ENCODE data around the gene AQP10. TPM values are rescaled to one million over a fixed set of nuclear protein-coding genes. Genes with fewer than 3 reads are reported as not detected.

AQP10 gene
- total RNA-seq, 2 experiments from 2014 or later: not detected

DNA sequence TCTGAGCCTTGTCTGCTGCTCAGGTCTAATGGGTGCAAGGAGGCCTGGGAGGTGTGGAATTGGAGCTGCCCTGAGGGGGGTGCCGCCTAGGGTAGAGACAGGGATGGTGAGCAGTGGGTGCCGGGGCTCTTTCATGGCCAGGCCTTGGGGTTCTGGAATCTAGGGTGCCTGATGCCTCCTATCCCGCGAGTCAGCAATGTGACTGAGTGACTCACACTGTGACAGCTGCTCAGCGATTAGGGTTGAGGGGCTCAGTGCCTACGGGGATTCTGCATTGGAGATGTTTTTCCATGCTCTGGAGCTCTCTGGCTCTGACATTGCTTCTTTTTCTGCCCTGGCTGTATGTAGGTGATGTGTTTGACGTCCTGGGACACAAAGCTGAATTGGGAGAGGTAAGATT lies 21.2 kb downstream of the AQP10 start:
- no TSS peak for BruUV-seq (replicated peaks)
- Histone ChIP-seq H3K4me1 (ENCODE audit: insufficient read depth, low read length, poor library complexity, severe bottlenecking) (no peaks in the 10 kb centered on the region), H2AFZ (ENCODE audit: low read length) (no peak overlapping the region), H3K79me2 (ENCODE audit: insufficient read depth, low read depth, low read length) (no peaks in the 10 kb centered on the region), H3K4me3 (ENCODE audit: low read depth, low read length, poor library complexity, severe bottlenecking) (no peak overlapping the region), H3K36me3 (ENCODE audit: insufficient read depth, low read length) (peaks cover 6% of the 10 kb centered on the region; the same call in 1 of the 2 replicates), H3K9me3 (ENCODE audit: low read length) (no peaks in the 10 kb centered on the region), H3K9me2 (ENCODE audit: insufficient read depth, low read length) (no peaks in the 10 kb centered on the region), H4K20me1 (ENCODE audit: insufficient read depth, low read length) (no peaks in the 10 kb centered on the region), H3K4me2 (ENCODE audit: low read length) (no peak overlapping the region), H3K27ac (ENCODE audit: low read depth, low read length, poor library complexity, severe bottlenecking) (no peak overlapping the region)
- TF ChIP-seq EZH2phosphoT487 (IDR thresholded peaks at IDR 0.05; ENCODE audit: borderline replicate concordance, low read depth, low read length): no peak
- TF ChIP-seq, protein P1, sequence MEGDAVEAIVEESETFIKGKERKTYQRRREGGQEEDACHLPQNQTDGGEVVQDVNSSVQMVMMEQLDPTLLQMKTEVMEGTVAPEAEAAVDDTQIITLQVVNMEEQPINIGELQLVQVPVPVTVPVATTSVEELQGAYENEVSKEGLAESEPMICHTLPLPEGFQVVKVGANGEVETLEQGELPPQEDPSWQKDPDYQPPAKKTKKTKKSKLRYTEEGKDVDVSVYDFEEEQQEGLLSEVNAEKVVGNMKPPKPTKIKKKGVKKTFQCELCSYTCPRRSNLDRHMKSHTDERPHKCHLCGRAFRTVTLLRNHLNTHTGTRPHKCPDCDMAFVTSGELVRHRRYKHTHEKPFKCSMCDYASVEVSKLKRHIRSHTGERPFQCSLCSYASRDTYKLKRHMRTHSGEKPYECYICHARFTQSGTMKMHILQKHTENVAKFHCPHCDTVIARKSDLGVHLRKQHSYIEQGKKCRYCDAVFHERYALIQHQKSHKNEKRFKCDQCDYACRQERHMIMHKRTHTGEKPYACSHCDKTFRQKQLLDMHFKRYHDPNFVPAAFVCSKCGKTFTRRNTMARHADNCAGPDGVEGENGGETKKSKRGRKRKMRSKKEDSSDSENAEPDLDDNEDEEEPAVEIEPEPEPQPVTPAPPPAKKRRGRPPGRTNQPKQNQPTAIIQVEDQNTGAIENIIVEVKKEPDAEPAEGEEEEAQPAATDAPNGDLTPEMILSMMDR (conservative IDR thresholded peaks at IDR 0.05; ENCODE audit: low read length): no peak
- no peak for DNase-seq (ENCODE audit: low spot score)
- POLR2A ChIA-PET: interaction anchor here (0.5 kb wide), 1 partner anchor 166 kb away, joined by 3 read pairs; no protein-coding TSS in a partner anchor
- intact Hi-C loops (cut with micrococcal nuclease; ENCODE audit: unreplicated experiment): no loop called here
- CTCF ChIA-PET (ENCODE audit: unreplicated experiment): no interaction called here

DNA sequence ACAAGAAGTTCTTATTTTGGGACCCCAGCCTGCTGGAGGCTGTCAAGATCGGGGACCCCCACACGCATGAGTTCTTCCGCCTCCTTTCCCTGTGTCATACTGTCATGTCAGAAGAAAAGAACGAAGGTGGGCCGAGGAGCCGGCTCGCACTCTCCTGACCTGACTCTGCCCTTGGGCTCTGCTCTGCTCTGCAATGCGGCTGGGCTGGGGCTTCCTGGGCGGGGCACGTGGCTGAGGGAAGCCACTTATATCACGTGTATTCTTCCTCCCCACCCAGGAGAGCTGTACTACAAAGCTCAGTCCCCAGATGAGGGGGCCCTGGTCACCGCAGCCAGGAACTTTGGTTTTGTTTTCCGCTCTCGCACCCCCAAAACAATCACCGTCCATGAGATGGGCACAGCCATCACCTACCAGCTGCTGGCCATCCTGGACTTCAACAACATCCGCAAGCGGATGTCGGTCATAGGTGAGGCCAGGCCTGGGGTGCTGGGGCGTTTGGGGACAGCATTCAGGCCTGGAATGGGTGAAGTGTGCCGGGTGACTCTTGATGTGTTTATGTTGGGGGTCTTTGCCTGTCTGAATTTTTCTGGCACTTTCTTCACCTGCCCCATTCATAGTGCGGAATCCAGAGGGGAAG lies 22.1 kb downstream of the AQP10 start:
- Histone ChIP-seq H4K20me1 (ENCODE audit: insufficient read depth, low read length) (no peaks in the 10 kb centered on the region), H3K9me2 (ENCODE audit: insufficient read depth, low read length) (no peaks in the 10 kb centered on the region), H2AFZ (ENCODE audit: low read length) (no peak overlapping the region), H3K4me3 (ENCODE audit: low read depth, low read length, poor library complexity, severe bottlenecking) (no peak overlapping the region), H3K4me1 (ENCODE audit: insufficient read depth, low read length, poor library complexity, severe bottlenecking) (no peaks in the 10 kb centered on the region), H3K79me2 (ENCODE audit: insufficient read depth, low read depth, low read length) (no peaks in the 10 kb centered on the region), H3K9me3 (ENCODE audit: low read length) (no peaks in the 10 kb centered on the region), H3K27ac (ENCODE audit: low read depth, low read length, poor library complexity, severe bottlenecking) (no peak overlapping the region), H3K36me3 (ENCODE audit: insufficient read depth, low read length) (peaks cover 3% of the 10 kb centered on the region; the same call in 1 of the 2 replicates), H3K4me2 (ENCODE audit: low read length) (no peak overlapping the region)
- POLR2A ChIA-PET: interaction anchor here (0.5 kb wide), 1 partner anchor 167 kb away, joined by 3 read pairs; no protein-coding TSS in a partner anchor
- no peak for DNase-seq (ENCODE audit: low spot score)
- no TSS peak for BruUV-seq (replicated peaks)
- TF ChIP-seq EZH2phosphoT487 (IDR thresholded peaks at IDR 0.05; ENCODE audit: borderline replicate concordance, low read depth, low read length): no peak
- TF ChIP-seq, protein P1 (conservative IDR thresholded peaks at IDR 0.05; ENCODE audit: low read length): no peak
- CTCF ChIA-PET (ENCODE audit: unreplicated experiment): no interaction called here
- intact Hi-C loops (cut with micrococcal nuclease; ENCODE audit: unreplicated experiment): no loop called here
